ENCODE data around the gene CACNA2D1.

DNA sequence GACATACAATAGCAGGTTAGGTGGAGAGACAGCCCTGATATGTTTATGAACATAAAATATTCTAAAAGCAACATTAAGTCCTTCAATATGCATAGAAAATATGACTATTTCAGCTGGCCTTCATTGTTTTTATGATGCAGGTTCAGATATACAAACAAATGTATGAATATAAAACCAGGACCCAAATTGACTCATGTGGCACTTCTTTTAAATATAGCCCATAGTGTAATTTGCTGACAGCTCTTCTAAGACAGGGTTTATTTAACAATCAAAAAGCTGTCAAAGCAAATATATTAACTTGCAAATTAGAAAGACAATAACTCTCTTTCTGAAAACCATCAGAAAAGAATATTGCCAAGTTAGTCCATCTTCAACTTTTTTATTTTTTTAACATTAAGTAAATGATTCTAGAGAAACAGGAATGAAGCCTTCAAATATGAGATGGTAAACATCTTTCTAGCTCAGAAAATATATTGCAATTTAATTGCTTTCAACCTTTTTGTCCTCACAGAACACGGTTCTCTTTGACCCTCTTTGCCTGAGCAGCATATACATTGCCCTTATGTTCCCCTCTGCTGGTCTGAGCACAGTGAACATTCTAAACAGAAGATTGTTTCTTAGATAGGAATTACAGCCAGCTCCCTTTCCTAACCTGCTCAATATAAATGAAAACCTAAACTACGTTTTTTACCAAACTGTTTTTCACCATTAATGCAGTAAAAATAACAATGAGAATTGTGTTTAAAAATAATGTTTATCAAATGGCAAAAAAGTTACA is 82.8 kb downstream of the CACNA2D1 start:
- TF ChIP-seq, protein P1, sequence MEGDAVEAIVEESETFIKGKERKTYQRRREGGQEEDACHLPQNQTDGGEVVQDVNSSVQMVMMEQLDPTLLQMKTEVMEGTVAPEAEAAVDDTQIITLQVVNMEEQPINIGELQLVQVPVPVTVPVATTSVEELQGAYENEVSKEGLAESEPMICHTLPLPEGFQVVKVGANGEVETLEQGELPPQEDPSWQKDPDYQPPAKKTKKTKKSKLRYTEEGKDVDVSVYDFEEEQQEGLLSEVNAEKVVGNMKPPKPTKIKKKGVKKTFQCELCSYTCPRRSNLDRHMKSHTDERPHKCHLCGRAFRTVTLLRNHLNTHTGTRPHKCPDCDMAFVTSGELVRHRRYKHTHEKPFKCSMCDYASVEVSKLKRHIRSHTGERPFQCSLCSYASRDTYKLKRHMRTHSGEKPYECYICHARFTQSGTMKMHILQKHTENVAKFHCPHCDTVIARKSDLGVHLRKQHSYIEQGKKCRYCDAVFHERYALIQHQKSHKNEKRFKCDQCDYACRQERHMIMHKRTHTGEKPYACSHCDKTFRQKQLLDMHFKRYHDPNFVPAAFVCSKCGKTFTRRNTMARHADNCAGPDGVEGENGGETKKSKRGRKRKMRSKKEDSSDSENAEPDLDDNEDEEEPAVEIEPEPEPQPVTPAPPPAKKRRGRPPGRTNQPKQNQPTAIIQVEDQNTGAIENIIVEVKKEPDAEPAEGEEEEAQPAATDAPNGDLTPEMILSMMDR (IDR thresholded peaks at IDR 0.05) = no peak
- TF ChIP-seq ZFX (IDR thresholded peaks at IDR 0.05; ENCODE audit: borderline replicate concordance) = no peak

All from 22Rv1 (cell line).